HG03469 (cell line): ENCODE data around the gene SLC4A4.

ENCODE experiments used
- ATAC-seq: cut with Tn5 transposase; IDR thresholded peaks from one replicate; pipeline ENCODE4 v1.9.1; 2021; ENCODE audit warnings: mild to moderate bottlenecking, moderate library complexity, moderate number of reproducible peaks; ENCODE audit not compliant: unreplicated experiment

SLC4A4 gene

GRCh38 chr4:71356924-71357663 lies 18.3 kb downstream of the SLC4A4 start:
- ATAC-seq = no peak

DNA sequence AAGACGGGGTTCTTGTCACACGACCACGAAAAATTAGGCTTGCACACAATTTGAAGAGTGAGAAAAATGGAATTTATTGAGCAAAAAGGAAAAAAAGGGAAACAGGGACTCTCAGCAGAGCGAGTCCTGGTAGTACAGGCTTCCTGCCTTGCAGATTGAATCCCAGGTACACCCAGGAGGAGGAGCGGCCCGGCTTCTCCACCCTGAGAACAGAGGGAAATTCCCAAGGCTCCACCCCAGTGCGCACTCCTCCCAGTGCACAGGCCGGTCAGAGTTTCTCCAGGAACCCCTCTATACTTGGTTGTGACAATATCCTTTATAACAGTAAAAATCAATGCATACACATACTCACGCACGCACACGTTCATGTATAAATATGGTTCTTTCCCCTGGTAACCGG lies 22.0 kb downstream of the SLC4A4 start:
- no peak for ATAC-seq

DNA sequence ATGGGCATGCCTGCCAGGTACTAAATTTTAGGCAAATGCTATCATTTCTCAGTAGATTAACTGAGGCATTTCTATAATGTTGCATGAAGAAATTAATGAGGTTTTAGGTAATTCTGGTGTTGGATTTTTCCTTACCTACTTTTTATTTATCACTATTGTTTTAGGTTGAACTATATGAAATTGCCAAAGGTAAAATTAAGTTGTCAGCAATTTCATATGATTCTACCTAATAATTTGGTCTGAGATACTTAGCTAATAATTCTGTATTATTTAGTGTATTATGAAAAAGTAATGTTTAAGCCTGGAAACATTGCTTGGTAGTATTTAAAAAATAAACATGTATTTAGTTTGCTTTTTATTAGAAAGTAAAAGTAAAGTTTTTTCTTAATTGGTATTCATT lies 22.7 kb downstream of the SLC4A4 start:
- ATAC-seq = no peak

DNA sequence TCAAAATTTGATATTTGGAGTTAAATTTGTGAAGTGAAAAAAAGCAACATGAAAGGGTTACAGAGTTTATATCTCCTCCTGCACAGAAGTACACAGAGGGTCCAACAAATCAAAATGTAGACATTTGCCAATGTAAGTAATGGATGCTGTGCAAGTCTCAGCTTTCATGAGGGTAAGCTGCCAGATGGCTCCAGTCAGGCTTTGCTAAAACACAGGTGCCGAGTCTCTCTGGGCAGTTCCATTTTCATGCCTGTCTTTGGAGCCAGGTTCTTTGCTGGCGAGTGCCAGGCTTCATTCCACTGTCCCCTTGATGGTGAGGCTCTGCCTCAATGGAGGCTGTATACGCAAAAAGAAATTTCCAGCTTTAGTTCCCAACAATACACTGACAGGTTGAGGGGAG lies 27.9 kb downstream of the SLC4A4 start:
- ATAC-seq = no peak

DNA sequence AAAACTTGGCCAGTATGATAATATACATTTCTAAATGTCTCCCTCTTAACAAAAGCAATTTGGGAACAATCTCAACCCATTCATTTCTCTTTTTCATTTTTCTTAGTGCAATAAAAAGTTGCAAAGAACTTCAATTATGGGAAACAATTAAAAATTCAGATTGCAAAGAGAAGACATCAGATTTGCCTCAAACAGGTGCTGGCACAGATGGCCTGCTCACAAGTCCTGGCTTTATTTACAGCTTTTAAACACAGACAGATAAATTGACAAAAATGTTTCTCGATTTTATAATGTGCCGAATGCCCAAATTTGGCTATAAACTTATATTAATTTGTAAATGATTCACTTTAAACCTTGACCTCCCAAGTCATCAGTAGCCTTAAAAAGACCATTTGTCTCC lies 28.7 kb downstream of the SLC4A4 start:
- ATAC-seq = no peak

GRCh38 chr4:71368906-71369305 lies 30.1 kb downstream of the SLC4A4 start:
- no peak for ATAC-seq

DNA sequence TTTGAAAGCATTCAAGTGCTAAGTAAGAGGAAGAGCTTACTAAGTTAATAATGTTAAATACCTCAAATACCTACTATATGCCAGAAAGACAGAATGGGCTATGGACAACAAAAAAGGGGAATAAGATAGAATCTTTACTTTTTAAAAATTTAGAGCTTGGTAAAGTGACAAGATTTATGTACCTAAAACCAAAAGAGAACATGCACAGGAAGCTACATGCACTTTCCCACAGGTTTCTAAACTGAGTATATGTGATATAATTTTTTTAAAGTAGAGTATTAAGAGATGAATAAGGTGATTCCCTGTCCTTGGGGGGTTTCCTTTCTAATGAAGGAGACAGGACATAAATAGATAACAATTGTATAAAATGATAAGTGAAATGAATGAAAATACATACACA lies 30.7 kb downstream of the SLC4A4 start:
- ATAC-seq = no peak

GRCh38 chr4:71375494-71375893 lies 36.7 kb downstream of the SLC4A4 start:
- ATAC-seq = no peak

DNA sequence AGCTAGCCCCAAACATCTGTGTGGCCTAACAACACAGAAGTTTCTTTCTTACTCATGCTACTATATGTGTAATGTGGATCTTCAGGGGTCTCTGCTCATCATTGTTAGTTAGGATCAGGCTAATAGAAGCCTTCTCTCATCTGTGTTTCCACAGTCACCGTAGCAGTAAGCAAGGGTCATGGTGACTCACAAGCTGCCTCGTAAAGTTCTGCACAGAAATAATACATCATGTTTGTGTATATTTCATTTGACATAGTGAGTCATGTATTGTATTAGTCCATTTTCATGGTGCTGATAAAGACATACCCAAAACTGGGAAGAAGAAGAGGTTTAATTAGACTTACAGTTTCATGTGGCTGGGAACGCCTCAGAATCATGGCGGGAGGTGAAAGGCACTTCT lies 38.7 kb downstream of the SLC4A4 start:
- no peak for ATAC-seq

DNA sequence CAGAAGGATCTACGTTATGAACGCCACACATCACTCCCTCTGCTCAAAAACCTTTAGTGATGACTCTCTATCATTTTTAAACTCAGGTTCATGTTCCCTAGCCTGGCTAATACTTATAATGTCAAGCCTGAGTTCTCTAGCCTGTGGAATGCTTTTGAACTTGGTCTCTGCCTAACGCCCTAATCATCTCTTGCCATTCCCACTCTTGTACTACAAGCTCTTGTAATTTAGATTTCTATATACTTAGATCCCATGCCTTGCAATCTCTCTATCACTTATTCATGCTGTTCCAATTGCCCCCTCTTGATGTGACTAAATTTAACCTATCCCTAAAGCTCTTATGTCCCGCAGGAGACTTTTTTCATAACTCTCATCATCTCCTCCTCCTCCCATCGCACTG lies 40.3 kb downstream of the SLC4A4 start:
- ATAC-seq = no peak

- no peak for ATAC-seq
Observed at GRCh38 chr4:71380788-71381187, 42.0 kb downstream of the SLC4A4 start.

- no peak for ATAC-seq
Observed at GRCh38 chr4:71382125-71382899, 43.5 kb downstream of the SLC4A4 start.

- ATAC-seq = no peak
Observed at GRCh38 chr4:71382900-71383560, 44.2 kb downstream of the SLC4A4 start.

DNA sequence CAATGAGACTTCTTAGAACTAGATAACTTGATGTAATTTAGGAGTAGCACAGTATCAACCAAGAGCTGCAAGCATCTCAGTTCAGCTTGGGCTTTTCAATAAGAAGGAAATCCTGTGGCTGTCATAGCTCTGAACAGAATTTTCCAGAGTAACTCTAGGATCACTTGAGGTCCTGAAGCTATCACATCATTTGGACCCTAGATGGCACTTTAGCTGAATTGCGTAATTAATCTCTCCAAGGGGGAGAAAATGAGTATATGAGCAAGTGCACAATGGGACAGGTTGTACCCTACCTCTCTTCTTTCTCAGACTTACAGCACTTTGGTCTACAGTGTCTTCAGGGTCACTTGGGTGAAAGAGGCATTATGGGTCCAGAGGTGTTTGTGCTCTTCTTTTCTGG lies 45.2 kb downstream of the SLC4A4 start:
- no peak for ATAC-seq

DNA sequence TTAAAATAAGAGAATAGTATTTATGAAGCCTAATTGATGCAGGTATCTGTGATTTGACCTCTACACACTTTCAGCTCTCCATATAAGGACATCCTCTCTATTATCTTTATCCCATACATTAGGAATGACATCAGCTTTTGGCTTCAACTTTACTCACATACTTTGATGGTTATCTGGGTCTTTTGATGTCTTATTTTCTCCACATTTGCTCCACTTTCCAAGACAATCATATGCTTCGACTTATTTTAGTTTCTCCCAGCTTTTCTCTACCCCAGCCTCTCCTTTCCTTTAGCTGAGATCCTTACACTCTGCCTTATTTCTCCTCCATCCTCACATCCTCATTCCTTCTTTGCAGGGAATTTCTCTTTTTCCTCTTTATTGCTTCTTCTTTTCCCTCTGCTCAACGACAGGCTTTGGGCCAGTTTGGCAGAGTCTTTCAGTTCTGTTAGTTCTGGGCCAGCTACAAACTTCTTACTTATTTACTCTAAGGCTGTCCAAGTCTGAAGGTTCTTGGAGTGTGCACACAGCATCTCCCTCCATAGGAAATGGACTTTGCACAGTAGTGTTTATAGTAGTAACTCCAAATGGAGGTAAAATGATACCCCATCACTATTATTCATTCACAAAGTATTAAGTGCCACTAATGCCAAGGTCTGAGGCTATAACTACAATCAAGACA lies 50.5 kb downstream of the SLC4A4 start:
- no peak for ATAC-seq

- ATAC-seq = no peak
Observed at GRCh38 chr4:71392109-71392508, 53.3 kb downstream of the SLC4A4 start.

GRCh38 chr4:71396382-71396781 lies 57.6 kb downstream of the SLC4A4 start:
- ATAC-seq = no peak

- no peak for ATAC-seq
Observed at GRCh38 chr4:71400810-71401209, 62.0 kb downstream of the SLC4A4 start.

DNA sequence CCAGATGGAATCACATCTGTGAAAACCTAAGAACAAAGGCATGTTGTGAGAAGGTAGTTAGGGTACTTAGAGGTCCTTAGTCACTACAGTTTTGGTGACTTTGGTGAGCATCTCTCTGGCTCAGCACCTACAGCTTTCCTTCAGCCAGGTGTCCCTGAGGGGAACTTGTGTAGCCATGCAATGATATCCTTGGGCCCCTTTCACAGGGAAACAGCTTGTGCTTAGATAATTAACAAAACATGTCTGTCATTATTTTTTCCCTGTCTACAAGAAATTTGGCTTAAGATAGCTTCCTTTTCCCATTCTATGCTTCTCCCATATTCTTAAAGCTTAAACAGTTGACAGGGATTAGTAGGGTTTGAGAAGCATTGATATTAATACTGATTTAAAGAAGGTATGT lies 63.8 kb downstream of the SLC4A4 start:
- ATAC-seq = no peak

- ATAC-seq = no peak
Observed at GRCh38 chr4:71404049-71404448, 65.2 kb downstream of the SLC4A4 start.

DNA sequence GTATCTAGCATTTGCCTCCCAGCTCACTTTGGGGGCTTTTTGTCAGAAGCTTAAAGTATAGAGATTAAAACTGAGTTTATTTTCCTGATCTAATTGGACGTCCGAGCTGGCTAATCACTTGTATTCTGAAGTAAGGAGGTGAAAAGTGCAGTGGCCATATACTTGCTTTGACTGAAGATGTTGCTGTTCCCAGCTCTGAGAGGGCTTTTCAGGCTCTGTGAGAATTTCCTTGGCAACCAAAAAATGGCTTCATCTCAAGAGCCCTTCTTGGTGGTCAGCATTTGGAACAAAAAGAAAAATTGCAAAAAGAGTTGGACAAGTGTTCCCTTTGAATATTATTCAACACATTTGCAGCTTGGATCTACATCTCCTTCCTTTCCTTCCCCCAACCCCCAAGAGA lies 67.0 kb downstream of the SLC4A4 start:
- no peak for ATAC-seq
